GM18505 (cell line): ENCODE data around the gene PPM1D.
"Not testable (repeated sequence)": the region's sequence is repeated elsewhere in the genome, so short reads cannot be mapped to it uniquely, and the experiment has no call there.

Source experiments
- ATAC-seq: cut with Tn5 transposase; IDR thresholded peaks from one replicate; pipeline ENCODE4 v1.9.1; 2021; ENCODE audit not compliant: unreplicated experiment
- POLR2A ChIP-seq: IDR thresholded peaks from 4 replicates; pipeline ENCODE4 v1.6.1; 2011; ENCODE audit warnings: borderline replicate concordance; ENCODE audit not compliant: insufficient read depth, insufficient read length; ENCODE audit errors: extremely low read depth

PPM1D gene

GRCh38 chr17:60577147-60577915 lies 22.7 kb upstream of the PPM1D start:
- no peak for ATAC-seq

GRCh38 chr17:60579090-60579489 lies 20.9 kb upstream of the PPM1D start:
- TF ChIP-seq POLR2A = no peak
- no peak for ATAC-seq

More at GRCh38 chr17:60577147-60577915, 22.7 kb upstream of the PPM1D start:
- TF ChIP-seq POLR2A = no peak

GRCh38 chr17:60579551-60579950 lies 20.4 kb upstream of the PPM1D start:
- TF ChIP-seq POLR2A = no peak
- no peak for ATAC-seq

GRCh38 chr17:60583008-60583407 lies 17.0 kb upstream of the PPM1D start:
- TF ChIP-seq POLR2A = no peak
- no peak for ATAC-seq

- no peak for TF ChIP-seq POLR2A
- ATAC-seq = no peak
These were observed 14.1 kb upstream of the PPM1D start for GRCh38 chr17:60585887-60586286.

GRCh38 chr17:60586288-60586974 lies 13.6 kb upstream of the PPM1D start:
- no peak for TF ChIP-seq POLR2A
- no peak for ATAC-seq

- ATAC-seq = no peak
These were observed 9.9 kb upstream of the PPM1D start for GRCh38 chr17:60590070-60590469.

GRCh38 chr17:60592750-60593149 lies 7.2 kb upstream of the PPM1D start:
- no peak for ATAC-seq
- no peak for TF ChIP-seq POLR2A

More at GRCh38 chr17:60590070-60590469, 9.9 kb upstream of the PPM1D start:
- no peak for TF ChIP-seq POLR2A

- not testable (repeated sequence) for ATAC-seq
These were observed 6.5 kb upstream of the PPM1D start for GRCh38 chr17:60593441-60594036.

- ATAC-seq = not testable (repeated sequence)
These were observed 5.8 kb upstream of the PPM1D start for GRCh38 chr17:60594170-60594569.

GRCh38 chr17:60594734-60595133 lies 5.3 kb upstream of the PPM1D start:
- no peak for TF ChIP-seq POLR2A
- no peak for ATAC-seq

- no peak for ATAC-seq
- no peak for TF ChIP-seq POLR2A
These were observed 2.7 kb upstream of the PPM1D start for GRCh38 chr17:60597297-60597696.

- no peak for ATAC-seq
- no peak for TF ChIP-seq POLR2A
These were observed 1.8 kb upstream of the PPM1D start for GRCh38 chr17:60598001-60598736.

GRCh38 chr17:60599220-60599619 lies 773 bp upstream of the PPM1D start:
- no peak for ATAC-seq
- no peak for TF ChIP-seq POLR2A
